WTC11 (cell line): ENCODE measurements around the gene SCD. TPM values are rescaled to one million over a fixed set of nuclear protein-coding genes. Genes with fewer than 3 reads are reported as not detected.

ENCODE experiments used
- ATAC-seq: fragments of 200-7000 bp; cut with Tn5 transposase; 2 replicates; pipeline ENCODE4 v1.10.0; 2021; ENCODE audit warnings: mild to moderate bottlenecking, moderate library complexity
- CTCF ChIA-PET: fragments of 300-600 bp; sonication (Branson Sonifier 250); formaldehyde crosslinking; loops from one replicate; lab custom pipeline; 2021; ENCODE audit warnings: antibody characterized with exemption; lab: Charles Lee
- POLR2A ChIA-PET: fragments of 350-600 bp; sonication (Branson Sonifier 250); formaldehyde crosslinking; loops from one replicate; lab custom pipeline; 2021; ENCODE audit warnings: antibody characterized with exemption; lab: Charles Lee
- DNase-seq: peaks from one replicate; pipeline ENCODE4 v3.0.0; 2021; ENCODE audit warnings: low spot score
- H3K27ac Mint-ChIP-seq: 2 replicates; pipeline ENCODE4 v1.8.0; 2021; ENCODE audit warnings: mixed read lengths
- H3K27me3 Mint-ChIP-seq: 2 replicates; pipeline ENCODE4 v1.8.0; 2021; ENCODE audit warnings: low read depth, mild to moderate bottlenecking, moderate library complexity, mixed read lengths
- H3K36me3 Mint-ChIP-seq: 2 replicates; pipeline ENCODE4 v1.8.0; 2021; ENCODE audit warnings: mixed read lengths
- H3K4me1 Mint-ChIP-seq: 2 replicates; pipeline ENCODE4 v1.8.0; 2022; ENCODE audit warnings: mixed read lengths
- H3K4me3 Mint-ChIP-seq: 2 replicates; pipeline ENCODE4 v1.8.0; 2021; ENCODE audit warnings: mild to moderate bottlenecking, moderate library complexity, mixed read lengths
- H3K9me3 Mint-ChIP-seq: 2 replicates; pipeline ENCODE4 v1.8.0; 2021; ENCODE audit warnings: mixed read lengths
- ATF1 ChIP-seq: sonication (generic); formaldehyde crosslinking; IDR thresholded peaks from 2 replicates; pipeline ENCODE4 v1.8.1; 2023; ENCODE audit warnings: mild to moderate bottlenecking, moderate library complexity, missing genetic modification reagents
- ELF4 ChIP-seq: sonication (generic); formaldehyde crosslinking; IDR thresholded peaks from 2 replicates; pipeline ENCODE4 v1.8.1; 2022; ENCODE audit warnings: low read depth, mild to moderate bottlenecking, moderate library complexity, missing genetic modification reagents
- HMGA2 ChIP-seq: fragments of 250-450 bp; sonication (Bioruptor Pico); IDR thresholded peaks from 2 replicates; pipeline ENCODE4 v1.4.0; 2021; ENCODE audit warnings: mild to moderate bottlenecking, moderate library complexity
- JUN ChIP-seq: sonication (generic); formaldehyde crosslinking; IDR thresholded peaks from 2 replicates; pipeline ENCODE4 v1.8.0; 2023; ENCODE audit warnings: mild to moderate bottlenecking, missing genetic modification reagents
- NFE2L1 ChIP-seq: sonication (generic); formaldehyde crosslinking; IDR thresholded peaks from 2 replicates; pipeline ENCODE4 v1.8.1; 2023; ENCODE audit warnings: missing genetic modification reagents
- NFYB ChIP-seq: sonication (generic); formaldehyde crosslinking; conservative IDR thresholded peaks from 2 replicates; pipeline ENCODE4 v1.8.0; 2022; ENCODE audit warnings: low read depth, missing genetic modification reagents
- RELA ChIP-seq: sonication (generic); formaldehyde crosslinking; IDR thresholded peaks from 2 replicates; pipeline ENCODE4 v1.8.1; 2022; ENCODE audit warnings: missing genetic modification reagents, mild to moderate bottlenecking, borderline replicate concordance
- TP53 ChIP-seq: sonication (generic); formaldehyde crosslinking; IDR thresholded peaks from 2 replicates; pipeline ENCODE4 v1.8.1; 2023; ENCODE audit warnings: mild to moderate bottlenecking, missing genetic modification reagents
- ZNF138 ChIP-seq: sonication (generic); formaldehyde crosslinking; conservative IDR thresholded peaks from 2 replicates; pipeline ENCODE4 v1.8.1; 2022; ENCODE audit warnings: mild to moderate bottlenecking, moderate library complexity, missing genetic modification reagents
- ZNF532 ChIP-seq: fragments of 250-450 bp; sonication (Bioruptor Pico); IDR thresholded peaks from 2 replicates; pipeline ENCODE4 v1.9.0; 2021; ENCODE audit warnings: mild to moderate bottlenecking, borderline replicate concordance
- total RNA-seq: library from RNA; stranded (reverse); gene quantifications from 3 replicates; pipeline ENCODE4 v1.2.3, GENCODE V29; 2021
- TF ChIP-seq, protein P1 (sequence below): fragments of 200-600 bp; IDR thresholded peaks from 2 replicates; pipeline ENCODE4 v1.8.0; 2022; ENCODE audit warnings: antibody characterized with exemption
- TF ChIP-seq, protein P2 (sequence below): sonication (generic); formaldehyde crosslinking; IDR thresholded peaks from 2 replicates; pipeline ENCODE4 v1.8.0; 2023; ENCODE audit warnings: mild to moderate bottlenecking, missing genetic modification reagents
- TF ChIP-seq, protein P3 (sequence below): sonication (generic); formaldehyde crosslinking; IDR thresholded peaks from 2 replicates; pipeline ENCODE4 v1.8.0; 2022; ENCODE audit warnings: mild to moderate bottlenecking, missing genetic modification reagents
- TF ChIP-seq, protein P4 (sequence below): fragments of 250-450 bp; sonication (Bioruptor Pico); IDR thresholded peaks from 2 replicates; pipeline ENCODE4 v1.9.0; 2021; ENCODE audit warnings: mild to moderate bottlenecking
- TF ChIP-seq, protein P5 (sequence below): fragments of 250-450 bp; sonication (Bioruptor Pico); IDR thresholded peaks from 2 replicates; pipeline ENCODE4 v1.9.0; 2021; ENCODE audit warnings: moderate library complexity, mild to moderate bottlenecking, inconsistent platforms, borderline replicate concordance

SCD gene
- total RNA-seq, 1 experiment from 2014 or later: 556 TPM

DNA sequence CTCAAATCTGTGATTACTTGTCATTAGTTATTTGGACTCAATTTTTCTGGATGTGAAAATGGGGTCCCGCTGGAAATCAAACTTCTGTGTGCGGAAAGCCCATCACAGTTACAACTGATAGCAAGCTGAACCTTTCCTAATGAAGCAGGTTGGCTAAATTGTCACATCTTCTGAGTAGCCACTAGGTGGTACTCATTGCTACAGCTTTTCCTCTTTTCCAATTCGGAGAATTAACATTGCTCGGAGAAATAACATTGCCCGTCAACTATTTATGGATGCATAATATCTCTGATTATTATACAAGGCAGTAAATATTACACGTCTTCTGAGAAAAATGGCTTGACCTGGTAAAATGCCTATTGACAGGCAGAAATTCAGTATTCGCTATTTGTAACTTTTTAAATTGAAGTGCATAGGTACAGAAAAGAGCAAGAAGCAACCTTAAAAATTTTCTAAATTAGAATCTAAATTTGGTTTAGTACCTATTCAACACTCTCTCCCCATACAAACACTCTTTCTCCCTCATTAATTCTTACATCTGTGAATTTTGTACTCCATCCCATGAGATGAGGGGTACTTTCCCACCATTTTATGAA, 43.2 kb upstream of the SCD start:
- TF ChIP-seq NFYB (CRISPR knock-in tag) (no peak), ELF4 (no peak), RELA (CRISPR knock-in tag) (no peak), ATF1 (CRISPR knock-in tag) (no peak), TP53 (CRISPR knock-in tag) (no peak), ZNF138 (no peak), ZNF532 (CRISPR knock-in tag) (no peak), HMGA2 (CRISPR knock-in tag) (no peak), NFE2L1 (no peak), JUN (CRISPR knock-in tag) (no peak)
- TF ChIP-seq, protein P1, sequence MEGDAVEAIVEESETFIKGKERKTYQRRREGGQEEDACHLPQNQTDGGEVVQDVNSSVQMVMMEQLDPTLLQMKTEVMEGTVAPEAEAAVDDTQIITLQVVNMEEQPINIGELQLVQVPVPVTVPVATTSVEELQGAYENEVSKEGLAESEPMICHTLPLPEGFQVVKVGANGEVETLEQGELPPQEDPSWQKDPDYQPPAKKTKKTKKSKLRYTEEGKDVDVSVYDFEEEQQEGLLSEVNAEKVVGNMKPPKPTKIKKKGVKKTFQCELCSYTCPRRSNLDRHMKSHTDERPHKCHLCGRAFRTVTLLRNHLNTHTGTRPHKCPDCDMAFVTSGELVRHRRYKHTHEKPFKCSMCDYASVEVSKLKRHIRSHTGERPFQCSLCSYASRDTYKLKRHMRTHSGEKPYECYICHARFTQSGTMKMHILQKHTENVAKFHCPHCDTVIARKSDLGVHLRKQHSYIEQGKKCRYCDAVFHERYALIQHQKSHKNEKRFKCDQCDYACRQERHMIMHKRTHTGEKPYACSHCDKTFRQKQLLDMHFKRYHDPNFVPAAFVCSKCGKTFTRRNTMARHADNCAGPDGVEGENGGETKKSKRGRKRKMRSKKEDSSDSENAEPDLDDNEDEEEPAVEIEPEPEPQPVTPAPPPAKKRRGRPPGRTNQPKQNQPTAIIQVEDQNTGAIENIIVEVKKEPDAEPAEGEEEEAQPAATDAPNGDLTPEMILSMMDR: no peak
- TF ChIP-seq, protein P2, sequence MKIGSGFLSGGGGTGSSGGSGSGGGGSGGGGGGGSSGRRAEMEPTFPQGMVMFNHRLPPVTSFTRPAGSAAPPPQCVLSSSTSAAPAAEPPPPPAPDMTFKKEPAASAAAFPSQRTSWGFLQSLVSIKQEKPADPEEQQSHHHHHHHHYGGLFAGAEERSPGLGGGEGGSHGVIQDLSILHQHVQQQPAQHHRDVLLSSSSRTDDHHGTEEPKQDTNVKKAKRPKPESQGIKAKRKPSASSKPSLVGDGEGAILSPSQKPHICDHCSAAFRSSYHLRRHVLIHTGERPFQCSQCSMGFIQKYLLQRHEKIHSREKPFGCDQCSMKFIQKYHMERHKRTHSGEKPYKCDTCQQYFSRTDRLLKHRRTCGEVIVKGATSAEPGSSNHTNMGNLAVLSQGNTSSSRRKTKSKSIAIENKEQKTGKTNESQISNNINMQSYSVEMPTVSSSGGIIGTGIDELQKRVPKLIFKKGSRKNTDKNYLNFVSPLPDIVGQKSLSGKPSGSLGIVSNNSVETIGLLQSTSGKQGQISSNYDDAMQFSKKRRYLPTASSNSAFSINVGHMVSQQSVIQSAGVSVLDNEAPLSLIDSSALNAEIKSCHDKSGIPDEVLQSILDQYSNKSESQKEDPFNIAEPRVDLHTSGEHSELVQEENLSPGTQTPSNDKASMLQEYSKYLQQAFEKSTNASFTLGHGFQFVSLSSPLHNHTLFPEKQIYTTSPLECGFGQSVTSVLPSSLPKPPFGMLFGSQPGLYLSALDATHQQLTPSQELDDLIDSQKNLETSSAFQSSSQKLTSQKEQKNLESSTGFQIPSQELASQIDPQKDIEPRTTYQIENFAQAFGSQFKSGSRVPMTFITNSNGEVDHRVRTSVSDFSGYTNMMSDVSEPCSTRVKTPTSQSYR (CRISPR knock-in tag): no peak
- TF ChIP-seq, protein P3, sequence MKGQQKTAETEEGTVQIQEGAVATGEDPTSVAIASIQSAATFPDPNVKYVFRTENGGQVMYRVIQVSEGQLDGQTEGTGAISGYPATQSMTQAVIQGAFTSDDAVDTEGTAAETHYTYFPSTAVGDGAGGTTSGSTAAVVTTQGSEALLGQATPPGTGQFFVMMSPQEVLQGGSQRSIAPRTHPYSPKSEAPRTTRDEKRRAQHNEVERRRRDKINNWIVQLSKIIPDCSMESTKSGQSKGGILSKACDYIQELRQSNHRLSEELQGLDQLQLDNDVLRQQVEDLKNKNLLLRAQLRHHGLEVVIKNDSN: no peak
- TF ChIP-seq, protein P4, sequence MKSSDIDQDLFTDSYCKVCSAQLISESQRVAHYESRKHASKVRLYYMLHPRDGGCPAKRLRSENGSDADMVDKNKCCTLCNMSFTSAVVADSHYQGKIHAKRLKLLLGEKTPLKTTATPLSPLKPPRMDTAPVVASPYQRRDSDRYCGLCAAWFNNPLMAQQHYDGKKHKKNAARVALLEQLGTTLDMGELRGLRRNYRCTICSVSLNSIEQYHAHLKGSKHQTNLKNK (CRISPR knock-in tag): no peak
- TF ChIP-seq, protein P5, sequence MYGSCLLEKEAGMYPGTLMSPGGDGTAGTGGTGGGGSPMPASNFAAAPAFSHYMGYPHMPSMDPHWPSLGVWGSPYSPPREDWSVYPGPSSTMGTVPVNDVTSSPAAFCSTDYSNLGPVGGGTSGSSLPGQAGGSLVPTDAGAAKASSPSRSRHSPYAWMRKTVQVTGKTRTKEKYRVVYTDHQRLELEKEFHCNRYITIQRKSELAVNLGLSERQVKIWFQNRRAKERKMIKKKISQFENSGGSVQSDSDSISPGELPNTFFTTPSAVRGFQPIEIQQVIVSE (CRISPR knock-in tag): no peak
- TF ChIP-seq, all 79 proteins: peak for 0
- DNase-seq (no peak), ATAC-seq (peak; percentile 67)
- Mint-ChIP-seq H3K9me3 (peaks cover 28% of the 10 kb centered on the region), H3K36me3 (peaks cover 20% of the 10 kb centered on the region), H3K27me3 (peaks cover 7% of the 10 kb centered on the region; the same call in 1 of the 2 replicates), H3K27ac (no peak overlapping the region), H3K4me3 (no peak overlapping the region), H3K4me1 (peaks cover 28% of the 10 kb centered on the region)
- POLR2A ChIA-PET: interaction anchor here (0.6 kb wide), 1 partner anchor 577 kb away, joined by 5 read pairs; no protein-coding TSS in a partner anchor
- CTCF ChIA-PET: interaction anchor here (0.6 to 1.7 kb wide), 21 partner anchors 8 to 458 kb away, joined by 3 to 10 read pairs (median 4); partner anchors contain the start of gene PKD2L1
